ENCODE results near the gene FAM222A.

The FAM222A gene

DNA sequence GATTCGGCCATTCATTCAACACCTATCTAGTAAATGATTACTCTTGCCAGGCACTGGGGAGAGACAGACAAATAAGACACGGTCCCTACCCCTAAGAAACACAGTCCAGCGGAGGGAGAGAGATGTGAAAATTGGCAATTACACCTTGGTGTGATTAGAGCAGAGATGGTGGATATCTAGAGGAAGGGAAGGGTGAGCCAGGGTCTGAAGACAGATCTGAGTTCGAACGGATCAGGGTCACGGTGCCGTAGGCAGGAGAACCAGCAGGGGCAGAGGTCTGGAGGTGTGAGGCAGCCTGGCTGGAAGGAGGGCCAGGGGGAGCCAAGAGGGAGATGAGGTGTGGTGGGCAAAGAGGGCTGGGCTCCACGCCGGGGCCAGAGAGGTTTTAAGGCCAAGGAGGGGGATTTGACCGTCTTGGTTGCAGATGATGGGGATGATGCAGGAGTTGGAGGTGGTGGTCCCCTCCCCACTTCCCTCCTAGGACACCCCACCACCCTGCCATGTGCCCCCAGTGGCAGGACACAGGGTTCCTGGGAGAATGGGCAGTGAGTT lies 27.1 kb downstream of the FAM222A start:
- DNase-seq, result no peak

DNA sequence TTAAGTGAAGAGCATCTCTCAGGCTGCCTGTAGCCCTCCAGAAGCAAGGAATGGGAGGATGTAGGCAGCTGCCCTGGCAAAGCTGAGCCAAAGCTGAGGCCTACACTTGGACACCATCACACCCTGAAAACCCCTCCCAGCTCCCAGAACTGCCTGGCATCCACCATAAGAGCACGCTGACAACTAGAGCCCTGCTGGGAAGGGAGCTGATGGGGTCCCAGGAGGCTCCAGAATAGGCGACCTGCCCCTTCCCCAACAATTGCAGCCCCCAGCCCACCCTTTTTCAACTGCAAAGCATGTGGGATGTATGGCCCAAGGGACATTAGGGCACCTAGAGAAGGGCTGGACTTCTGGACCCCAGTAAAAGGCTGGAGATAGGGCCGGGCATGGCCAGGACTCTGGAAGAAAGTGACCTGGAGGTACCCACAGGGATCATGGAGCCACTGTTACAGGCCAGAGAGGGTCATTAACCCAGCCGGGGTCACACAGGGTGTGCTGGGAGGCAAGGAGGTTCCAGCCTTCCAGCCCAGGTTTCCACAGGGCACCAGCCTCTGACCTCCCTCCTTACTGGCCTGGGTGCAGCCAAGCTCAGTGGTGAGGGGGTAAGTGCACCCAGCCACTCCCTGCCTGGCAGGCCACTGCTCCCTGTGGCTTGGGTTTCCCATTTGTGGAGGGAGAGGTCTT lies 27.8 kb downstream of the FAM222A start:
- no peak for DNase-seq

DNA sequence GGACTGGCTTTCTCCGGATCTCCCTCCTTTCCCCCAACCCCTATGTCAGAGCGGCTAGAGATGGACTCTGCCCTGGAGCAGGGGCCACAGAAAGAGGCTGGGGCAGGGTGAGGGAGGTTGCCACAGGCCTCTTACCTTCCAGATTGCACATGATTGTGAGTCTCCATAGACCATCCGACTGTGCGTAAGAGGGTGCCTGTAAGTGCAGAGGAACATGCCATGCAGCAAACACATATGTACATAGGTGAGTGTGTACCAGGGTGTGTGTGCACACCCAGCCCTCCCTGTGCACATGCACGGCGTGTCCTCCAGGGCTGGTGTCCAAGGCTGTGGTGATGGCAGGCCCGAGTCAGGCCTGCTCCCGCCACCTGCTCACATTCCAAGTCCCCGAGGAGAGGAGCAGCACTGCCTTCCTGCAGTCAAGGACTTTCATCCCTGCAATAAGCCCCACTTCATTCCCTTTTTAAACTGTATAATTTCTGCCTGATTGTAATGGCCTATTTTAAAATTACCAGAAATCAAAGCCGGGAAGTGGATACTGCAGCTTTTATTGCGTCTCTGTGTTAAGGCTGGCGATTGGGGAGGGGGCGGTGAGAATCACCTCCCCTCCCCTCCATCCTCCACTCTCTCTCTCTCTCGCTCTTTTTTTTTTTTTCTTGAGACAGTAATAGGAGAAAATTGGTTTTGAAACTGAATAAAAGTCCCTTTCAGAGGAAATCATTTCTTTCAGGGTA lies 28.5 kb downstream of the FAM222A start:
- DNase-seq, result no peak

DNA sequence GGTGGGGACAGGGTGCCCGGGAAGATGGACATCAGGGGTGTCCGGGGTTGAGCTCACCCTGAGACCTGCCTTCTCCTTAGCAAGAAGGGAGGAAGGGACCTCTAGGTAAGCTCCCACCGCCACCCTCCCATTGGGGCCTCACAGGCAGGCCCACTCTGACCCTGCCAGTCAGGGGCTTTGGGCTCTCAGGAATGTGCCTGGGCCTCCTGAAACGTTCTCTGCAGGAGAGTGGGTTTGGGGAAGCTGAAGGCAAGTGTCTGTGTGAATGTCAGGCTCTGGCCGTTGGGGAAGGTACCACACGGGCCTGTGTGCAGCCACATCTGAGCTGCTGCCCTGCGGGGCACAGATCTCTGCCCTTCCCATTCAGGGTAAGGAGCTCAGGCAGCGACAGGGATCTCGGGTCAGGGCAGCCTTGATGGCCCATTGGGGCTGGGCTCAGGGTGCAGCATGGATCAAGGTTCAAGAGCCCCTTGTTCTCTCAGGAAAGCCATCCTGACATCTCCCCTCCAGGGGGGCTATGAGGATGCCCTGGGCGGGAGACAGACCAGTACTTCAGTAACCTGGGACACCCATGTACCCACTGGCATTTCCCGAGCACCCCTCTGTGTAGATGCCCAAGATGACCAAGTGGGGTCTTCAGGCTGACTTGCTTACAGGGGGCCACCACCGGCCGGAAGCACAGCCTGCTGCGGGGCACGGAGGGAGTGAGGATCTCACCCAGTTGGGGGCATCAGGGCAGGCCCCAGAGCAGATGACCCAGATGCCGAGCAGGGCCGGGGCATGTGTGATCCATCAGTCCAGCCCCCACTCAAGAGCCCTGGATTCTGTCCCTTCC lies 29.7 kb downstream of the FAM222A start:
- no peak for DNase-seq

DNA sequence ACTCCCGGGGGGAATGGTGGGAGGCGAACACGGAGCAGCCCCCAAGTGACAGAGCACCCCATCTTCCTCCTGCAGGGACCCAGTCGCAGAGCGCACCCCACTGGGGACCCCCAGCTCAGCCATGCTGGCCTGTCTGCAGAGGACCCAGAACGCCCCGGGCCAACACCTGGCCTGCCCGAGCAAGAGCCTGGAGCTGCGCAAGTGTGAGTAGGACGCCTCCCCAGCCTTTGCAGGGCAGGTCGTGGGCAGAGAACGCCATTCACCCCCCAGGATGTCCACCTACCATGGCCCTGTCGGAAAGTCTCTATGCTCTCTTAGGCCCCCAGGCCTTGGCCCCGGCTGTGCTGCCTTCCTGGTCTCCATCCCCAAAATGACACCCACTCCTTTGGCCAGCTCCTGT lies 30.4 kb downstream of the FAM222A start:
- DNase-seq, result no peak

DNA sequence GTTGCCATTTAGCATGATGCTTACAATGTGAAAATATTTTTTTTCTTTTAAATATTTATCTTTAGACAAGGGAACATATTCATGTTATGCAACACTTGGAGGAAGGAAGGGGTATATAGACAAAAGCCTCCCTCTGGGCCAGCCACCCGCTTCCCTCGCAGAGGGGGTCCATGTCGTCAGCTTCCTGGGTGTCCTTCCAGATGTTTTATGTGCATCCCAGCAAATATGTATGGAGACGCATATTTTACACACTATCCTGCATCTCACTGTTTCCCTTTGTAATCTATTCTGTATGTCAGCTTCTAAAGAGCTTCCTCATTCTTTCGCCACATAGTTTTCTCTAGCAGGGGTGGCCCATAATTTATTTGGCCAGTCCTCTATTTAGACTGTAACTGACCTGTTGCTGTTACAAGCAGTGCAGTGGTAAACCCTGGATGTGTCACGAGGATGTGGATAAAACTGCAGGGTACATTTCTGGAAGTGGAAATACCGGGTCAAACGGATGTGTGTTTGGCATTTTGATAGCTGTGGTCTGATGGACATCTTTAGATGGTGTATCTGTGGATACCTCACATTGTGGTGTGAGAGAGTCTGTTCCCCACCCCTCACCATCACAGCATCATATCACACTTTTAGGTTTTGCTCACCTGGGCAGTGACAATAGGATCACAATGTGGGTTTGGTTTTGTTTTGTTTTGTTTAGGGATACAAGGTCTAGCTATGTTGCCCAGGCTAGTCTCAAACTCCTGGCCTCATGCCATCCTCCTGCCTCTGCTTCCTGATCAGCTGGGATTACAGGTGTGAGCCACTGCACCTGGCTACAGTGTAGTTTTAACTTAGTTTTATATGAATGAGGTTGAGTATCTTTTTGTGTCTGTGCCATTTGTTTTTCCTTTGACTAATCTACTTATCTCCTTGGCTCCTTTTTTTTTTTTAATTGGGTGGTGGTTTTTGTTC lies 31.6 kb downstream of the FAM222A start:
- no peak for DNase-seq

DNA sequence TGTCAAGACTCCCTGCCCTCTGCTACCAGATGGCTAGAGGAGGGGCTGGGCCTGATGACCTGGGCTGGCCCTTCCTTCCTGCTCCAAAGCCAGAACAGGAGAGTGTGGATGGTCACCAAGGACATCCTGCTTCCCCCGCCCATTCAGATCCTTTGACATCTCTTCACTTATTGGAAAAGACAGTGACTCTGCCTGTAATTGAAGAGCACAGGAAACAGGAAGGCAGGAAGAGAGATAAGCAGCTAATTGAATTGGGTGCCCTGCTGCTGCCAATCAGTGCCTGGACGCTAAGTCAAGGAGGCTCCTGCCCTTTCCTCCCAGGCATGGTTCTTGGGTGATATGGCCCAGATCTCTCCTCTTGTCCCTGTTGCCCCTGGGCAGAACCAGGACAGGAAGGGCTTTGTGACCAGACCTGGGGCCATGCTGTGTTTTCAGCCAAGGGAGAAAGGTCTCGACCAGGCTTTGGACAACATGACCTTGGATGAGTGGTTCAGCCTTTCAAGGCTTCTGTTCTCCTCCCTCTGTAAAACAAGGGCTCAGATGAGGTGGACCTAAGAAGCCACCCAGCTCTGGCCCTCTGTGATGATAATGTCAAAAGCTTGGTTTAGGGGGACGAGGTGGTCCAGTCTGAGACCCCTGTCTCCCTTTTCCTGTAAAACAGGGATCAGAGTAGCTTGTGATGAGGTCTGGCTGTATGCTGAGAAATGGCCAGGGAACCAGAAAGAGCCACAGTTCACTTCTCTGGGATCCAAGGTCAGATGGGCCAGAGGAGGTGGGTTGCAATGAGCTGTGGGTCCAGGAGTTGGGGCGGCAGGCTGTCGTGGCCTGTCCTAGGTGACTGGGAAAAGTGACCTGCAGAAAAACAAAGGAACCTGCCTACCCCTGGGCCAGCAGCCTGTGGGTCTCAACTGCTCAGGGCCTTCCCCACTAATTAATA lies 38.8 kb downstream of the FAM222A start:
- DNase-seq, result no peak

DNA sequence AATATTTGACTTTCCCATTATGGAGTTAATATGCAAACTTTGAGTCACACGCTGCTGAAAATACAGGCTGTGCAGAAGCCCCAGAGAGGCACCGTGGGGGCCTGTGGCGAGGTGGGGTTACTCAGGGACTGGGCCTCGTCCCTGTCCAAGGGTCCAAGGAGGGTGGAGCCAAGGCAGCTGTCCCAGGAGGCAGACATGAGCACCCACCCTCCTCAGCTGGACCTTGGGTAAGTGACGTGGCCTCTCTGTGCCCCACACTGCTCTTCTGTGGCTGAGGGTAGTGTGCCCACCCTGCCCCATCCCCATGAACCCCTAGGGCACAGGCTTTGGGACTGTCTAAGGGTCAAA lies 39.4 kb downstream of the FAM222A start:
- no peak for DNase-seq

DNA sequence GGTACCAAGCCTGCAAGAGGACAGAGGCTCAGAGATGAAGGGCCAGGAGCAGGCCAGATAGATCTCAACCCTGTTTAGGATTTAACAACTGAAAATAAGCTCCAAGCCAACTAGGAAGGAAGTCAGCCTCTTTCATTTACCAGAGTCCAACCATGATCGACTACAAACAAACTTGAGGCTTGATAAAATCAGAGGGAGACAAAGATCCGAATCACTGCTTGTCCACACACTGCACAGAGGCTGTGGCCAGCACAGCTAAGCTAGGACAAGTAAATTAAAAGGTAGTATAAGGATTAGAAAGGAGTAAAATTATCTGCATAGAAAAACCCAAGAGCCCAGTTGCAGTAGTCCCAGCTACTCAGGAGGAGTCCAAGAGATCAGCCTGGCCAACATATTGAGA lies 40.3 kb downstream of the FAM222A start:
- no peak for DNase-seq

DNA sequence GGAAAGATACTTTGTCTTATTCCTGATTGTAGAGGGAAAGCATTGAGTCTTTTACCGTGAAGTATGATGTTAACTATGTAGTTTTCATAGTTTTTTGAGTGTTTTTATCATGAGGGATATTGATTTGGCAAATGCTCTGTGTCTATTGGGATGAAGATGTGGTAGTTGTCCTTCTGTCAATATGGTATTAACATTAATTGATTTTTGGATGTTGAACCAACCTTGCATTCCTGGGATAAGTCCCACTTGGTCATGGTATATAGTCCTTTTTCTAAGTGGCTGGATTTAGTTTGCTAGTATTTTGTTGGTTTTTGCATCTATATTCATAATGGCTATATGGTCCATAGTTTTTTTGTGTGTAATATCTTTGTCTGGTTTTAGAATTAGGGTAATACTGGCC lies 42.8 kb downstream of the FAM222A start:
- DNase-seq, result no peak

DNA sequence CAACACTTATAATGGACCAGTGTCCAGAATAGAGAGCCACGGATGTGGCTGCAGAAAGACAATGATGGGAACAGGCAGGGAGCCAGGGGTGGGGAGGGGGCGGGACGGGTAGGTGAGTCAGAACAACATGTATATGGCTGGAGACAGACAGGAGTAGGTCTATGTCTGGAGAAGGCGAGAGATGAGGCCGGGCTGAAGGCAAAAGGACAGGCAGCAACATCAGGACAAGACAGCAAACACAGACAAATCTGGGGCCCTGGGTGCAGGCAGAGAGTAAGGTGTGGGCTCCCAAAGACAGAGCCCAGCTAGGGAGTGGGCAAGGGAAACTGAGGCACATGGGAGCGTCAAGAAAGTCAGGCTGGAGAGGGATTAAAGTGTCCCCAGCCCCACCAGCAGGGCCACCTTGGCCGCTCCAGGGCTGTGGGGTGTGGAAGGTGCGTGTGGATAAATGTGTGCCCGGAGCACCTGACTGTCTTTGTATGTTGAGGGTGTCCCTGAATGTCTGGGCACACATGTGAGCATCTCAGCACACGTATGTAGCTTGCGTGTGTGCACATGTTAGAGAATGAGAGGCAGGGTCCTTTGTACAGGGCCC lies 44.1 kb downstream of the FAM222A start:
- no peak for DNase-seq

DNA sequence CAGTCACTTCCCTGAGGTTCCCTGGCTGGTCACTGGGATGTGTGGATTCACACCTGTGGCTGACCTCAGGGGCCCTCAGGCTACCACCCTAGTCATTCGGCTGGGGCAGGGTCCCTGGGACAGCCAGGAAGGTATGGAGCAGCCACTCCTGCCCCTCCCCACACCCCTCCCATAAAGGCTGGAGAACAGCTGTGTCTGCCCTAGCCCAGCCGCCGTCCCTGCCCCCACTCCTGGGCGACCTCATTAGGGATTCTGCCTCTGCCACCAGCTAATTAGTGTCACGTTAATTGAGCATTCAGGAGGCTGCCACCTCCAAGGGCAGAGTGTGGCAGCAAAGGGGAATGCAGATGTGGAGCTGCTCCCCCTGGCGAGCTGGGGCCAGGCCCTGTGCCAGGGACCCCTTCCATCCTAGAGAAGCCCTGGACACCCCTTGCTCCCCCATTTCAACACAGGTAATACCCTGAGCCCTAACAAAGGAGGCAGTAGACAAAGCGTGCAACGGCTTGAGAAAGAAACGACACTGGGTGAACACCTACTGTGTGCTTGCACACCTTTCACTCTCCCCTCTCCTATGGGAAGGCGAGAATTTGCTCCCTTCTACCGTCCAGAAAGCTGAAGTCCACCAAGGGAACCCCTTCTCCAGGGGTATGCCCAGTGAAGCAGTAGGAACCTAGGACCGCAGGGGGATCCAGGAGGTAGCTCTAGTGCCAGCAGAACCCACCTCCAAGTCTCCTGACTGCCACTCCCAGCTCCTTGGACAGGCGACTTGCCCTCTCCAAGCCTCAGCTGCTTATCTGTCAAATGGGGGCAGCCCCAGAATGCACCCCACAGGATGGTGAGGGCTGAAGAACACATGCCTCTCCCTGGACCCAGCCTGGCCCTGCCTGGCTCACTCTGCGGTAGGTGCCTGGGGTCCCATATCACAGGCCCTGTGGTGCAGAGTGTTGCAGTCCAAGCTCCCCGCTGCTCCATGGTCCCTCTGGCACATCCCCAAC lies 45.1 kb downstream of the FAM222A start:
- DNase-seq, result no peak

DNA sequence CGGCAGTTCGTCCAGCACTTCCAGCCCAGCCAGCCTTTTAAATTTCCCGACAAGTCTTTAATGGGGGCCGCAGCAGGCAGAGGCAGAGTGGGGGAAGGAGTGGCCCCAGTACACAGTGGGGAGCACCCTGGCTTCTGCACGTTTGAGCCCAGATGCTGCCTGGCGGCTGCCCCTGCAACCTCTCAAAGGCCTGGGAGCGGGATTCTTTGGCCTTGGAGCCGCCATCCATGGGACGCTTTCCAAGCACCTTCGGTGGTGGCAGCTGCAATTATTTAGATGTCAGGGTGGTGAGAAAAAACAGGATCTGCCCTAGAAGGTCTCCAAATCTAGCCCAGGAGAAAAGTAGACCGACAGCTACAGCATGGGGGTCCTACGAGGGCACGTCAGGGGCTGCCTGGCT lies 46.0 kb downstream of the FAM222A start:
- DNase-seq, result no peak

DNA sequence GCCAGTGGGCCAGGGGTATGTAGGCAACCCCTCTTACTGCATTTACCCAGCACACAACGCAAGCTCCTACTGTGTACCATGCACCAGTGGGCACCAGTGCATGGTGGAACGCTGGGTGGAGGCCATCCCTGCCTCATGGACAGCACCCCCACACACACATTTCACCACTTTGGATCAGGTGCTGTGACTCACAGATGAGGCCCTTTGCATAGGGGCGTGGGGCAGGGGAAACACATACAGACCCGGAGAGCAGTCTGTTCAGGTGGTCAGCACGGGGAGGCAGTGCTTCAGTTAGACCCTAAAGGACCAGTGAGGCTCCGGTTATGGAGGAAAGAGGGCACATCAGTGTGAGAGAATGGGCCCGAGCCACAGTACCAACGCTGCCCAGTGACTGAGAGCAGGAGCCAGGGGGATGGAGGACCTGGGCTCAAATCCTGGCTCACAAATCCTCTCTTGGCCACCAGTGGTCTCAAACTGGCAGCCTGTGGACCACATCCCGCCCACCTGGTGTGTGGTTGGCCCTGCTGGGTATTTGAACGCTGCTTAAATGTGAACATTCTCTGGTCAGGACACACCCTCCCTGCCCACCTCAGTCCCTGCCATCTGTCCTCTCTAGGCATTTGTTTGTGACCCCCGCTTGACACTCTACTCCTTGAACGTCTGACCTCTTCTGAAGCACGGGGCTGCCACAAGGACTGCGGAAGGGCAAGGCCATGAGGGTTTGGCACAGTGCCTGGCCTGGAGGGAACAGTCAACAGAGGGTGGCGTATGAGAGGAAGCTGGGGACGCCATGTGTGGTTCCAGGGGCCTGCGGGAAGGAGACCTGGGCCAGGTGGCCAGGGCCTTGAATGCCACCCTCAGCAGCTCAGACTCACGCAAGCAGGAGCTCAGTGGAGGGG lies 46.7 kb downstream of the FAM222A start:
- no peak for DNase-seq

DNA sequence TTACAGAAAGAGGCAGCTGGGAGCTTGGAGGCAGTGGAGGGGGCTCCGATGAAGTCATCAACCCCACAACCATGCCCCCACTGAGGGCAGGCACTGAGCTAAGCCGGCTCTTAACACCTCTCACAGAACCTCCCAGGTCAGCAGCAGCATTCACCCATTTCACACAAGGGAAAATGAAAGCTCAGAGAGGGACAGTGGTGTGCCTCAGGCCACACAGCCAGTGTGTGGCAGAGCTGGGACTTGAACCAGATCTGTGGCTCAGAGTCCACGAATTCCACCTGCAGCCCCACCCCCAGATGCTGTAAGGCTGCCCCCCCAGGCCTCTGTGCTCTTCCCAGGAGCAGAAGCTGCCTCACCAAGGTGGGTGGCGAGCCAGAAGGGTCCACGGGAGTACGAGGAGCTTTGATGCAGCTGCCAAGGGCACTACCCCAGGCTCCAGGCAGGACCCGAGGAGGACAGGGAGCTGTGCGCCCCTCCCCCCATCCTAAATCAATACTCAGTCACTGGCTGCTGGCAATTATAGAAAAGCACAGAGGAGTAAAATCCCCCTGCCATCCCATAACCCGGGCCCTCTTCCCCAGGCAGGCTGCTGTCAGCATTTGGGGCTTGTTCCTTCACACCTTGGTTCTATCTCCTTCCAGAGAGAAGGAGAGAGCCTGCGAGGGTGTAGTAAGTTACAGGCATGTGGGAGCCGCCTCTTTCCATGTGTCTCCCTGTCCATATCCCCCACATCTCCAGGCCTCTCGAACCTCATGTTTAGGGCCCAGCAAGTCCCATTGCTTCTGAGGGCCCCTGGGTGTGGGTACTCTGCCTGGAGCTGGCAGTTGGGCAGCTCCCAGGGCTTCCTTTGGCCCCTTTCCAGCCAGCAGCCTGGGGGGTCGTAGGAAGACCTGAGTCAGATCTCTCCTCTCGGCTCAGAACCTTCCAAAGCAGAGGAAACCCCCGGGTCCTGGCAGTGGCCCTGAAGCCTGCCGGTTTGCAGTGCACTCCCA lies 47.6 kb downstream of the FAM222A start:
- no peak for DNase-seq

DNA sequence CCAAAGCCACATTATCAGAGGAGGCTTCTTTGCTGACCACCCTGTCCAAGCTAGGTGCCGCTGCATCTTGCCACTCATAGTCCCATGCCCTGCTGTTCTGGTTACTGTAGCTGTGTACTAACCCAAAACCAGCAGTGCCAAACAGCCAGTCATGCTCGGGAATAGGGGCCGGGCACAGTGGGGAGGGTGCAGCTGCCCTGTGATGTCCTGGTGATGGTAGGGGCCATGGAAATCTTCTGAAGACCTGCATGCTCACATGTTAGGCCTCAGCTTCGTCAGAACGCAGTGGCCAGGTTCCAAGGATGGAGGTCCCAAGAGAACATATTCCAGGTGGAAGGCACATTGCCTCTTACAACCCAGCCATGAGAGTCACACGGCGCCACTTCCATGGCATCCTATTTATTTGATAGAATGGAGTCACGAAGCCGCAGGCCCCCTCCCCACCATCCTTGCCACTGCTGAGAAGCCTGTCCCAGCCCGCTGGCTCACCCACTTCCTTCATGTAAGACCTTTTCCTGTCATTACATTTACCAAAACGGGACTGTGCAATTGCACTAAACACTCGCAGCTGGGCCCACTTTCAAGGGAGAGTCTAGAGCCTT lies 48.5 kb downstream of the FAM222A start:
- DNase-seq, result no peak
